HTERT RPE-1 (cell line): ENCODE data around the gene CCDC124.
"Not testable (repeated sequence)": the region's sequence is repeated elsewhere in the genome, so short reads cannot be mapped to it uniquely, and the experiment has no call there.

Experiments used
- in situ Hi-C: fragments of 300-500 bp; cut with MboI; formaldehyde crosslinking; loops from 4 replicates; pipeline ENCODE4 v1.14.3; 2020; ENCODE audit warnings: low sequenced_read_pairs

The CCDC124 gene

DNA sequence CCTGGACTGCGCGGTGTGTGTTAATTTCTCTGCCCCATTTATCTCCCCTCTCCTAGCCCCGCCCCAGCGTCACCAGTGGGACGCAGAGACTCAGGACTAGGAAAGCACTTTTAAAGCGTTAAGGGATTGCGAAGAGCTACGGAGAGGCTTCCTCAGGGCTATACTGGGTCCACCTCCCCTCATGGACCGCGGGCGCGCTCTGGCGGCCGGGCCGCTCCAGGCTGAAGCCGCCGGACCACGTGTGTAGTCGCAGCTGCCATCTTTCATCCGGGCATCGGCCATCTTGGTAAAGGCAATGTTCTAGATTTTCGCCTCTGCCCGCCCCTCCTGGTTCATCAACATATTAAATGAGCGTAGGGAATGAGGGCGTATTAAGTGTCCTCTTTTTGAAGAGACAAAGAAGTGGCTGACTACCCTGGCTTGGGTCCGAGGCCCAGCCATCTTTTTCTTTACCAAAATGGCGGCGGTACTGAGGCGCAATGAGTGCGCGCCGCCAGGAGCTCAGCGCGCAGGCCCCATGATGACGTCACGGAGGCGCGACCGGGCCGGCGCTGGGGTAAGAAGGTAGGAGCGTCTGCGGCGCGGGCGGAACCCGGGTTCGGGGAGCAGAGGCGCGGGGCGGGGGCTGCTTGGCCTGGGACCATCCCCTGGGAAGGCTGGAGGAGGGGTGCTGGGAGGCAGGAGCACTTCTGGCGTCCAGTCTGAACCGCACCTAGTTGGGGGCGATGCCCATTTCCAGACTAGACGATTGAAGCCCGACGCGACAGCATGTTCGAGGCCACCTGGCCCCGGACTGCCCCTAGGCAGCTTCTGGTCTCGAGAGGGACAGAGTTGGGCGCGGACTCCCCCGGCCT is at the start of gene CCDC124:
Gene CCDC124 (plus strand): TSS at position 531 of the 854 bp plus-strand sequence. CDS start 3,406 bp downstream, outside the sequence.
- in situ Hi-C loops, result no loop called here

GRCh38 chr19:17883627-17884410 is 49.0 kb upstream of the CCDC124 start:
- in situ Hi-C loops, result no loop called here

DNA sequence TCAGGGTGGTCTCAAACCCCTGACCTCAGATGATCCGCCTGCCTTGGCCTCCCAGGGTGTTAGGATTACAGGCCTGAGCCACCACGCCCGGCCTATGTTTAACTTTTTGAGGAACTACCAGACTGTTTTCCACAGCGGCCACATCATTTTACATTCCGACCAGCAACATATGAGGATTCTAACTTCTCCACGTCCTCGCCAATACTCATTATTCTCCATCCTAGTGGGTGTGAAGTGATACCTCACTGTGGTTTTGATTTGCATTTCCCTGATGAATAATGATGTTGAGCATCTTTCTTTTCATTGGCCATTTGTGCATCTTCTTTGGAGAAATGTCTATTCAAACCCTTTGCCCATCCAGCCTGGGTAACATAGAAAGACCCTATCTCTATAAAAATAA is 46.3 kb upstream of the CCDC124 start:
- in situ Hi-C loops, result no loop called here

DNA sequence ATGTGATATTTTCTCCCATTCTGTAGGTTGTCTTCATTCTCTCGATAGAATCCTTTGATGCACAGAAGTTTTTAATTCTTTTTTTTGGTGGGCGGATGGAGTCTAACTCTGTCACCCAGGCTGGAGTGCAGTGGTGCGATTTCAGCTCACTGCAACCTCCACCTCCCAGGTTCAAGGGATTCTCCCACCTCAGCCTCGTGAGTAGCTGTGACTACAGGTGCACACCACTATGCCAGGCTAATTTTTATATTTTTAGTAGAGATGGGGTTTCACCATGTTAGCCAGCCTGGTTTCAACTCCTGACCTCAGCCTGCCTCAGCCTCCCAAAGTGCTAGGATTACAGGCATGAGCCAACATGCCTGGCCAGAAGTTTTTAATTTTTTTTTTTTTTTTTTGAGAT is 45.6 kb upstream of the CCDC124 start:
- in situ Hi-C loops, result not testable (repeated sequence)

GRCh38 chr19:17888260-17888659 is 44.6 kb upstream of the CCDC124 start:
- in situ Hi-C loops, result no loop called here

DNA sequence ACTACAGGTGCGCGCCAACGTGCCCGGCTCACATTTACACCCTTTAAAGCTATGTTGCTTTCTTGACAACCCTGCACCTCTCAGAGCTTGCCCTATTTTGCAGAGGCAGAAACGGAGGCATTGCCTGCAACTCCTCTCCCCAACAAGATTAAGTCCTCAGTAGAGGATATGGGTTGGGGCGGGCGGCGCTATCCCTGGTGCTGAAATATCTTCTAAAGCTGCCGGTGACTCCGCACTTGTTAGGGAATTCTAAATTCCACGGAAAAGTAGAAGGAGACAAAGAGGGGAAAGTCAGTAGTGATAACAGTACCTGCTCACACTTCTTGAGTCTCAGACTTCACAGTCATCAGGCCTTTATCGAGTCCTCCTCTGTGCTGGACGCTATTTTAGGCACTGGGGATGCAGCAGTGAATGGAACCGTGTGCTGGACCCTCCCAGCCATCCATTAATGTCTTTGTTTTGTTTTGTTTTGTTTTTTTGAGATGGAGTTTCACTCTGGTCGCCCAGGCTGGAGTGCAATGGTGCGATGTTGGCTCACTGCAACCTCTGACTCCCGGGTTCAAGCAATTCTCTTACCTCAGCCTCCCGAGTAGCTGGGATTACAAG is 43.1 kb upstream of the CCDC124 start:
- in situ Hi-C loops, result no loop called here

DNA sequence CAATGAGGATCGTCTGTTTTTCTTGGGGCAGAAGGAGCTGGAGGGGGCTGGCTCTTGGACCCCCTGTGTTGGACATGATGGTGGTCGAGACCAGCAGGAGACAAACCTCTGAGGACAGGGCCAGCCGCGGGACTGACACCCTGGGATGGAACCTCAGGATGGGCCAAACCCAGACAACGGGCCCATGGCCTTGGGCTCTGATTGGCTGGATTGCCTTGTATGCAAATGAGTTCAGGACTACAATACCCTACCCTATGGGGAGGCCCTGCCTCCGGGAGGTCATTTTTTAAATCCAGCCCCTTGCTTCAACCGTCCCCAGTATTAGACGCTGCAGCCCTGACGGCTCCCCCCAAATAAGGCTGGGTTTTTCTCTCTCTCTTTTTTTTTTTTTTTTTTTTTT is 39.0 kb upstream of the CCDC124 start:
- in situ Hi-C loops, result no loop called here

DNA sequence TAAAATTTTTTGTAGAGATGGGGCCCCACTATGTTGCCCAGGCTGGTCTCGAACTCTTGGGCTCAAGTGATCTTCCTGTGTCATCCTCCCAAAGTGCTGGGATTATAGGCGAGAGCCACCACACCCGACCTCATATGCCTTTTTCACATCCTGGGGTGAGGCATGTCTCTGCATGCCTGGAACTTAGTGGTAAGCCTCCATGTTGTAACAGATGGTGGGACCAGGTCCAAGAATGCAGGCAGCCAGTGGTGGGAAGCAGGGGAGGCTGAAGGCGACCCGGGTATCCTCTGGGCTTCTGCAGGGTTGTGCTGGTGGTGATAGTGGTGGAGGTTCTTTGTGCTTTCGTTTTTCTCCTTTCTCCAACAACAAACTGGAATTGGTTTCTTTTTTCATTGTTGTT is 30.1 kb upstream of the CCDC124 start:
- in situ Hi-C loops, result no loop called here

DNA sequence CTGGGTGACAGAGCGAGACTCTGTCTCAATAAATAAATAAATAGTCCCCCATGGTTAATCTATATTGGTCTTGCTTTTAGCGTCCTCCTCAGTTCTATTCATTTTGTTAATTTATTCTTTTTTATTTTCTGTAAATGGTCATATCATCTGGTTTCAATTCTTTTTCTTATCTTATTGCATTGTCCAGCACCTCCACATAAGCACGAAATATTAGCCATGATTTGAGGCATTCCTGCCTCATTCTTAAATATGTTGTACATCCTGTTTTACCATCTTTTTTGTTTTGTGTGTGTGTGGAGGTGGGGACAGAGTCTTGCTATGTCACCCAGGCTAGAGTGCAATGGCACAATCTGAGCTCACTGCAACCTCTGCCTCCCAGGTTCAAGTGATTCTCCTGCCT is 24.6 kb upstream of the CCDC124 start:
- in situ Hi-C loops, result no loop called here

- in situ Hi-C loops, result no loop called here
Measured at GRCh38 chr19:17909003-17909732, 23.6 kb upstream of the CCDC124 start.

DNA sequence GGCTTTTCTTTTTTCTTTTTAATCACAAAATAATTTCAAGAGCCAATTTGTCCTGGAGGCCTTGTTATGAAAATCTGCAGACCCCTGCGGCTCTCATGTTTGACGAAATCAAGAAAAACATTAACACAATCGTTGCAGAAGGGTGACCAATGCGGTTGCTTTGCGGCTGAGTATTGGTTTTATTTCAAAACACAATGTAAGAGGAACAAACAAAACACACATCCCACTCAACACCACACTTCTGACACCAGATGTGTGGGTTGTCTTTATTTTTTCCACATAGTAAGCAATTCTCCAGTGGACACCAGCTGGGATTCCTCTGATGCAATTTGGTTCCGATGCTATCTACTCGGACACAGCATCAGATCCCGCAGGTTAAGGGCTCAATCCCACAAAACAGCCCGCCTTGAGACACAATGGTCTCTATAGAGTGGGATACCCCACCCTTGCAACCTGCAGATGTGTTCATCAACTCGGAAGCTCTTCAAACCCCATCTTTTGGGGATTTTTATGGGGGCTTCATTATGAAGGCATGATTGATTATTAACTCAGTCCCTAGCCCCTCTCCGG is 21.9 kb upstream of the CCDC124 start:
- in situ Hi-C loops, result no loop called here

DNA sequence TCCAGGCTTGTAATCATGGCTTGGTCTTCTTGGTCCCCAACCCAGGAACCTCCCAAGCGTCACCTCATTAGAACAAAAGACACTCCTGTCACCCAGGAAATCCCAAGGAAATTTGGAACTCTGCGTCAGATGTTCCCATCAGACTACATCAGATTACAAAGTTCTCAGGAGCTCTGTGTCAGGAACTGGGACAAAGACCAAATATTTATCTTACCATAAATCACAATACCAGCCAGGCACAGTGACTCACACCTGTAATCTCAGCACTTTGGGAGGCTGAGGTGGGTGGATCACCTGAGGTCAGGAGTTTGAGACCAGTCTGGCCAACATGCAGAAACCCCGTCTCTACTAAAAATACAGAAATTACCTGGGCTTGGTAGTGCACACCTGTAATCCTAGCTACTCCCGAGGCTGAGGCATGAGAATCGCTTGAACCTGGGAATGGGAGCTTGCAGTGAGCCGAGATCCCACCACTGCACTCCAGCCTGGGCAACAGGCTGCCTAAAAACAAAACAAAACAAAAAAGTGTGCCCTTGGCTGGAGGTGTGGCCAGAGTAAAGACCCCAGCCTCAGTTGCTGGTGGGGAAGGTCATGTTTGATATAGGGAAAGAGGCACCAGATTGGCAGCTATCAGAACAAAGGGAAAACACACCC is 16.7 kb upstream of the CCDC124 start:
- in situ Hi-C loops, result no loop called here

GRCh38 chr19:17918151-17918550 is 14.7 kb upstream of the CCDC124 start:
- in situ Hi-C loops, result not testable (repeated sequence)

- in situ Hi-C loops, result not testable (repeated sequence)
Measured at GRCh38 chr19:17919122-17919521, 13.7 kb upstream of the CCDC124 start.

- in situ Hi-C loops, result no loop called here
Measured at GRCh38 chr19:17920527-17920926, 12.3 kb upstream of the CCDC124 start.

- in situ Hi-C loops, result no loop called here
Measured at GRCh38 chr19:17922138-17922537, 10.7 kb upstream of the CCDC124 start.

DNA sequence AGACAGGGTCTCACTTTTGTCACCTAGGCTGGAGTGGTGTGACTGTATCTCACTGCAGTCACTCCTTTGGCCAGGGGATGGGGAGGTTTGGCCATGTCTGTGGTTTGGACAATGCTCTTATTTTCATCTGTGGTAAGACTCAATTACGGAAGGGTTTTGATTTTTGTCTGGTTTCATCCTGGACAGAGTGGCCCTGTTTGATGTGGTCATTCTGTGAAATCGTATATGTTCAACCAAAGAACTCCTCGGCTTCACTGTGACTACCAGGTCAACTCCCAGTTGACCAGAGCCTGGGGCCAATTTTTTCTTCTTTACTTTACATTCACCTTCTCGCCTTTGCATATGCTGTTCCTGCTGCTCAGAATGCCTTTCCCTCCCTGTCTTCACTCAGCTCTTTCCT is 6.8 kb upstream of the CCDC124 start:
- in situ Hi-C loops, result no loop called here

GRCh38 chr19:17929056-17929455 is 3.8 kb upstream of the CCDC124 start:
- in situ Hi-C loops, result no loop called here

GRCh38 chr19:17931532-17932191 is 1.2 kb upstream of the CCDC124 start:
- in situ Hi-C loops, result no loop called here
